Right ventricle myocardium superior (tissue), 1 donor: ENCODE results near the gene ZC2HC1C. TPM values are rescaled to one million over a fixed set of nuclear protein-coding genes. Genes with fewer than 3 reads are reported as not detected.
A peak's percentile ranks its signal among the peaks of the same experiment; 100 is the strongest.

Experiments
- ATAC-seq: fragments of 200-7000 bp; cut with Tn5 transposase; one replicate; pipeline ENCODE4 v1.9.1; 2020; ENCODE audit warnings: mild to moderate bottlenecking; ENCODE audit not compliant: poor library complexity
- DNase-seq: peaks from one replicate; pipeline ENCODE4 v3.0.0-alpha.2; 2020
- intact Hi-C: fragments of 100-400 bp; cut with DNase I; formaldehyde crosslinking; loops from one replicate; pipeline ENCODE4 v1.11.2; 2022
- long read RNA-seq: library from polyadenylated mRNA; unstranded; transcript quantifications from one replicate; pipeline ENCODE4 v2.0.0, GENCODE V29; 2021
- total RNA-seq: library from RNA; stranded (reverse); fragmentation: NEBNext Ultra II Directional; extraction: Animal tissue kit (Norgen Biotek cat#: 25700); gene quantifications from one replicate; pipeline ENCODE4 v1.2.1, GENCODE V29; 2021
- donor health status: DM: no; HTN: yes; CAD: no; lungs with severe emphysema.

Gene ZC2HC1C, protein sequence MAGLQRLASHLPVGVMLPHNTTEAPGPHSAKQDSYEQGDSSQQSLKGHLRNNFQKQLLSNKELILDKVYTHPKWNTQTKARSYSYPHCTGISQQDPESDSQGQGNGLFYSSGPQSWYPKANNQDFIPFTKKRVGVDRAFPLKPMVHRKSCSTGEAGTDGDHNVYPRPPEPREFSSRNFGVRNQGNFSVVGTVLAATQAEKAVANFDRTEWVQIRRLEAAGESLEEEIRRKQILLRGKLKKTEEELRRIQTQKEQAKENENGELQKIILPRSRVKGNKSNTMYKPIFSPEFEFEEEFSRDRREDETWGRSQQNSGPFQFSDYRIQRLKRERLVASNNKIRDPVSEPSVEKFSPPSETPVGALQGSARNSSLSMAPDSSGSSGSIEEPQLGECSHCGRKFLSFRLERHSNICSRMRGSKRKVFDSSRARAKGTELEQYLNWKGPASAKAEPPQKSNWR
- total RNA-seq, result 11.3 TPM
- long read RNA-seq, full-length matches to known transcripts, result 17 of 26 reads
- long read RNA-seq, partial matches to known transcripts, result 3 of 26 reads
- long read RNA-seq, other reads (novel, unspliced or antisense), result 6 of 26 reads

DNA sequence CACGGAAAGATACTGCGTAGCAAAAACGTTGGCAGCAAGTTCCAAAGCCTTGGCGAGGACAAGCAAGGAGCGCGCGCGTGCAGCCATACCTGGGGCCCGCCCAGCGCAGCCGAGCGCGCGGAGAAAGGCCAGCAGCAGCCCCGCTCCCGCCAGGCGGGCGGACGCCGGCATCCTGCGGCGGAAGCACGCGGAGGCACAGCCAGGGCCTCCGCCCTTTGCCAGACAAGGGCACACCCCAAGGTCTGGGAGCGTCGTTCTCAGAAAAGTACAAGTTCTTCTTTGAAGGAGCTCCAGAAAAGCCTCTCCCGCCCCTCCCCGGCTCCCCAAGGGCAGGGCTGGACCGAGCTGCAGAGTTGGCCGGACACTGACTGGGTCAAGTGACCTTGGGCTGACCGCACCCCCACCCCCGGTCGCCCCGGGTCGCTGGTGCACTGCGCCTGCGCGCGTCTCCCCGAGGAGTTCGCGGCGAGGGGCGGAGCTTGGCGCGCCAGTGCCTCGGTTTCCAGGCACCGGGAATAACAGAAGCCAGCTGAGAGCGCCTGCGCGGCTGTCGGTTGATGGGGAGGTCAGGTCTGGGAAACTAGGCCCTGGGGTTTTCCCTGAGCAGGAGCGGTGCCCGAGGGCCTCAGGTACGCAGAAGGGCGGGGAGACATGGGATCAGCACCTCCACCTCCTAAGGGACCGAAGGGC lies at the start of gene ZC2HC1C:
Gene ZC2HC1C, plus strand, starts transcription at position 521 of the 690 bp plus-strand sequence. CDS start 933 bp downstream, outside the sequence.
- DNase-seq (peak; percentile 98), ATAC-seq (peak; percentile 96)
- intact Hi-C loops, result no loop called here

DNA sequence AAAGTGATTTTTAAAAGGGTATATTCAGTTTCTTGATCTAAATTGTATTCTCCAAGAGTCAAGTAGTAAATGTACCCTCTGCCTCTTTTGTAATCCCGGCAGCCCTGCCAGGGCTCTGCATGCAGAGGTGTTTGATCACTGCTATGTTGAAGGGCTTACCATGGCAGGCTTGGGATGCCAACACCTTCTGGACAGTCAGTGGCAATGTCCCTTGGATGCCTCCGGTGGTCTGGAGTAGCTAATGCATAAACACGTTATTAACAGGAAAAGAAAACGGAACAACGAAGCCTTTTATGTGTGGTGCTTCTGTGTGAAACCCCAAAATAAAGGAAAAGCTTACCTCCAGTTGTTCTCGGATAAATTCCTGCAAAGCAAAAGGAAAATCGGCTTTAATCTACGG lies 46.8 kb upstream of the ZC2HC1C start:
- DNase-seq, result peak; percentile 73
- intact Hi-C loops, result no loop called here
- peak; percentile 95 for ATAC-seq

DNA sequence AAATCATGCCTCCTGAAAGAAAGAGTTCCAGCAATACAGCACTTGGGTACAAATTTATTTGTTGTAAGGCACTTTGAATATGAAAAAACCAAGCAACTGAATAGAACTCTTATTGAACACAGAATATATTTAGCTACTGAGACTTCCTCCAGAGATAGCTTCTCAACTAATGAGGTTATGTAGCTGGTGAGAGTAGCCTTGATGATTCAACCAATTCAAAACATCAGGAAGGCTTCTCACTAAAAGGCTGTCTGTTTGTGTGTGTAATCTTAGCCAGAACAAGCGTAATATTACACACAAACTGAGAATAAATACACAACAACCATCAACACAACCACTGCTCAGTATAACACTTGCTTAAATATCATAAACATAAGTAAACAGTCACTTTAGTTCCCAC lies 46.3 kb upstream of the ZC2HC1C start:
- ATAC-seq, result peak; percentile 24
- no peak for DNase-seq
- intact Hi-C loops, result no loop called here

DNA sequence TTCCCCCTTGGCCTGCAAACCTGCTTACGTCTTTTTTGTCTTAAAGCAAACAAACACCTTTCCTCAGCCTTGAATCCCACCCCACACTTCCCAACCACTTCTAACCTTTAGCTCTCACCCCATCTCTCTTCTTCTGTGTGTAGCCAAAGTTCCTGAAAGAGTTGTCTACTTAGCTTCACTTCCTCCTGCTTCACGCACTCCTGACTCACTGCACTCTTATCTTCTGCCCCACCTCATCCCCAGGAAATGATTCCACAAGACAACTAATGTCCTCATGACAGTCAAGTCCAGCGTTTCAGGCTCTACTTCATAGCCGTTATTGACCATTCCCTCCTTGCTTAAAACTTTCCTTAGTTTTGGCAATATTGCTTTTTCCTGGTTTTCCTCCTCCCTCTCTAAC lies 44.4 kb upstream of the ZC2HC1C start:
- no peak for ATAC-seq
- no peak for DNase-seq
- intact Hi-C loops, result no loop called here

DNA sequence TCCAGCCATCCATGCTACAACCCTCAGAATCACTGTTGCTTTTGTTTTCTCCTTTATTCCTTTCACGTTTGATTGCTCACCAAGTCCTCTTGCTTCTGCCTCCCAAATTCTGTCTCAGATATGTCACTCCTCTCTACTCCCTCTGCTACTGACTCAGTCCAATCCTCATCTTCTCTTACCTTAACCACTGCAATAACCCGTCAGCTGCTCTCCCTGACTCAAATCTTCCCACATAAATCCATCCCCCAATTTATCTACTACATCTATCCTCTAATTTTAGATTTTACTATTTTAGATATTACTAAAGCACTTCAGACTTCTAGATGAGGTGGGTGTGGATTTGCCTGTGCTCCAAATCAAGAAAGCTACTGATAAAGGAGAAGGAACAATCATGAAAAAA lies 43.6 kb upstream of the ZC2HC1C start:
- intact Hi-C loops, result no loop called here
- no peak for DNase-seq
- no peak for ATAC-seq

DNA sequence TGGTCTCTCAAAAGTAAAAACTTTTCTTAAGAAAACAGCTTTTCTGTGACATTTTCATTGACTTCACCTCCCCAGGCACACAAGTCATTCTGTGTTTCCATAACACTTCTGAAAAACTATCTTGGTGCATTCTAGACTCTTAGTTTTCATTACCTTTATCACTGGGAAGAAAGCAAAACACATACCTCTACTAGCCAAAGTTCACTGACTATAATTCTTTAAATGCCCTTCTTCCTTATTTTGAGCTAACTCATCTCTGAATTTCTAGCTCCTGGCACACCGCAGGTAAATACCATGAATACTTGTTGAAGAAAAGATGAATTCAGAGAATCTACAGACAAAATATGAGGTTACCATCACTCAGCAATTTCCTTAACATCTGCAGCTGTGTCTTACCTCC lies 39.3 kb upstream of the ZC2HC1C start:
- no peak for ATAC-seq
- intact Hi-C loops, result no loop called here
- no peak for DNase-seq

DNA sequence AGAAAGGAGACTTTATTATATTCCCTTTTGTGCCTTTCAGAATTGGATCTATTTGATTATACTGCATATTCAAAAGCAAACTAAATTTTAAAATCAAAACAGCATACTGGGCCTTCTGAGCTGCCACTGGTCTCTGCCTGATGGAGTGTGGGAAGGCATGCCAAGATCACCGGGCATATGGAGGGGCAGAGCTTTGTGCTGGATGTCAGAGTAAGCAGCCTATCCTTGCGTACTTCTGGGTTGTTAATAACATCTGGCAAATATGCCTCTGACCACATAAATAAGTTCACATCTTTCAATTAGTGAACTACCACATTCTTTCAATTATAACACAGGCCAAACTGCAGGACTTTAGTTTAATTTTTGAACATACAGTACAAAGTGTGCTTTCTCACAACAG lies 36.5 kb upstream of the ZC2HC1C start:
- intact Hi-C loops, result no loop called here
- ATAC-seq, result no peak

DNA sequence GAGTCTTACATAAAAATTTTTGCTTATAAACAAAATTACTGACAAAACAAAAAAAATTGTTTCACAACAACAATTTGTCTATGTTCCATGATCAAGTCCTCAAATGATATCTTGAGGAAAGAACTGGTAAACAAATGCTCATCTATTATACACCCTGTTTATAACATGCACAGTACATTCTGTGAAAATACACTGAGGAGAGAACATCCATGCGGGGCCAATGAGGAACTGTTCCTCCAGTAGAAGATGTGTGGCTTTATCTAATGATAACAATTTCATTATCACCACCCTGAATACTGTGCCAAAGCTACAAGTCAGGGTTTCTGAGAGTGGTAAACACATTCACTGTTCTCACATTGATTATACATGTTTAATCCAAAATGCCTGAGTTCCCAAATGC lies 28.9 kb upstream of the ZC2HC1C start:
- intact Hi-C loops, result no loop called here
- ATAC-seq (no peak), DNase-seq (no peak)

More for the DNA sequence above, 36.5 kb upstream of the ZC2HC1C start:
- DNase-seq, result no peak

DNA sequence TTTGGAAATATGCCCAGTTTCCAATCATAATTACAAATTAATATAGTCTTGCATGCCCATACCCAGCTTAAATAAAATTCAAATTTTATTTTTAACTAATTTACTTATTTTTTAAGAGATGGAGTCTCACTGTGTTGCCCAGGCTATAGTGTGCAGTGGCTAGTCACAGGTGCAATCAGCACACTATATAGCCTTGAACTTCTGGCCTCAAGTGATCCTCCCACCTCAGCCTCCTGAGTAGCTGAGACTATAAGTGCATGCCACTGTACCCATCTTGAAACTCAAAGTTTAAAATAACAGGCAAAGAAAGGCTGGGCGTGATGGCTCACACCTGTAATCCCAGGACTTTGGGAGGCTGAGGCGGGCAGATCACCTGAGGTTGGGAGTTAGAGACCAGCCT lies 28.5 kb upstream of the ZC2HC1C start:
- DNase-seq (no peak), ATAC-seq (no peak)
- intact Hi-C loops, result no loop called here

DNA sequence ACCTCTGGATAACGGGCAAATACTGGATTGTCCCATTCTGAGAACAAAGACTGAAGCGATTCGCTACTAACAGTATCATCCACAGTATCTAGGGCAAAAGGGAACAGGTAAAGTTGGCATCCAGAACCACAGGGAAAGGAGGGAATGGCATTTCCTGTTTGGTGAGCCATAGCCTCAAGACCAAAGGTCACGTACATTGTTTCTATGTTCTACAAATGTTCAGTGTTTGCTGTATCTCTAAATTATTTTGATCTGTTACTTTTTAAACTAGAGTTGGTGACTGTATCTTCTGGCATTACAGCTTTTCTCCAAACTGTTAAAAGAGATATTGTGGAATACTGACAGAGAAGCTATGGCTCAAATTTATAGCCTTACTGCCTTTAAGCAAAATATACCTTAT lies 27.8 kb upstream of the ZC2HC1C start:
- no peak for DNase-seq
- intact Hi-C loops, result no loop called here
- no peak for ATAC-seq

DNA sequence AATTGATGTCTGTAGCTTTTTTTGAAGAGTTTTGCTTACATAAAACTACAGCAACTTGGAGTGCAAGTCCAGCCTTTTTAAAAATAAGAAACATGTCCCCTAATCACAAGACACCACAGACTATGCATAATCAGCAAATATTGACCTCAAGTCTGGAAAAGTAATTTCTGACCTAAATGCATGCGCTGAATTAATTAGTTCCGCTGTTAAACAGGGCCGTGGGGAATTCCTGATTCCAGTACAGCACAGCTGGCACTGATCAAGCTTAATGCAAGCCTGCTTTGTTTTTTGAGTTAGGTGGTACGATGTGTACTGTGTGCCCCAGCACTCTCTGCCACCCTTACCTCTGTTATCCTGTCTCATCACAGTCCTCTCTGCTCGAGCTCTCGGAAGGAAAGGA lies 27.4 kb upstream of the ZC2HC1C start:
- DNase-seq (no peak), ATAC-seq (no peak)
- intact Hi-C loops, result no loop called here

DNA sequence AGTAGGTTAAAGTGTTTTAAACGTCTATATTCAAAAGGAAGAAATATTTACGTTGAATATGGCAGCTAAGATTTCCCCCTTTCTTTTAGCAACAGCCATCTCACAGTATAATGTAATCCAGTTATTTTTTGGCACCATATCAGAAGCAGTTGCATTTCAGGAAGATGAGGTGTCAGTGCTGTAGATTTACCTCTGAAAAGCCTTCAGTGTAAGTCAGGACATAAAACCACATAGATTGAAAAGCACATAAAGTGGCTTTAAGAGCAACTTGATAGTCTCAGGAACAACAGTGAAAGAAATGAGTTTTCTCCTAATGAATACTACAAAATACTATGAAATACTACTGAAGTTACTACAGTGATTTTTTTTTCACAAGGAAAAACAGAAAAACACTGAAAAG lies 25.1 kb upstream of the ZC2HC1C start:
- no peak for DNase-seq
- intact Hi-C loops, result no loop called here
- no peak for ATAC-seq

DNA sequence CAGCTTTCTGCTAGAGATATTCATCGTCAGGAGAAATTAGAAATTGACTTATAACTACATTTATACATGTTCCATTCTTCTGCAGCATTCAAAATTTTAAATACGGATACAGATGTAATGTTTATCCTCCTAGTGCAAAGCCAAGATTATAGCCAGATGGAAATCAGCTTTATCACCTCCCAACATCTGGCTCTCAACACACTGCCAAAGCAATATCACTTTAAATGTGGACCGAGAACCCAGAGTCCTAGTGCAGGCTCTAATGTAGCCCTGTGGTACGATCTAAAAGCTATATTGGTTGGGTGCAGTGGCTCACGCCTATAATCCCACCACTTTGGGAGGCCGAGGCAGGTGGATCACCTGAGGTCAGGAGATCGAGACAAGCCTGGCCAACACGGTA lies 24.7 kb upstream of the ZC2HC1C start:
- ATAC-seq, result no peak
- intact Hi-C loops, result no loop called here
- no peak for DNase-seq

DNA sequence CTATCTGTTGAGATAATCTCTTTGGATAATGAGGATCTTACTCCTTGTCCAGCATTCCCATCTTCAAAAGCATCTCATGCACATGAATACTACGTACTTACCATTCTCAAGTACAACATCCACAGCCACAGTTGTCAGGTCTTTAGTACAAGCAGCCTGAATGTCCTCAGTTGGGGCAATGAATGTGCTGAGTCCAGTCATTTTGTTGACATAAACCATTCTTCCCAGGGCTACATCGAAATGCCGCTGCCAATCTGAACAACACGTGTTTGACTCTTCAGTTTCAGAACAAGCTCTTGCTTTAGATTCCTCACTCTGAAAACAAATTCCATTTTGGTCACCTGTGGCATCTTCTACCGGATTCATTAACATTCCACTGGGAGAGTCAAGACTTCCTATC lies 23.2 kb upstream of the ZC2HC1C start:
- DNase-seq (no peak), ATAC-seq (no peak)
- intact Hi-C loops, result no loop called here

DNA sequence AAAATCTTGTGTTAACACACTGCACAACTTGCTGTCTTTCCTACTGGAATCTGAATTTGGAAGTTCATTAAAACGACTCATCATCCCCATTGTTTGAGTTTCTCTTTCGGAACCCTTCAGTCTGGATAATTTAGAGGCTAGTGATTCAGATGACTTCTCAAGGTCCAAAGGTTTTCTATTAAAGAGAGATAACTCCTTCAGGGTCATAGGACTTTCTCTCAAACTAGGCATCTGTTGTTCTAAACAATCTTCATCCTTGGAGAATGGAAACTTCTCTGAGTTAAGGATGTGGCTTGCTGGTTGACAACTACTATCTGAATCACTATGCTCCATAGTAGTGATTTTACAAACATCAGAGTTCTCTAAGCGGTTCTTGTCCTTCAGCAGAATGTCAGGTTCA lies 22.5 kb upstream of the ZC2HC1C start:
- intact Hi-C loops, result no loop called here
- DNase-seq (no peak), ATAC-seq (no peak)

DNA sequence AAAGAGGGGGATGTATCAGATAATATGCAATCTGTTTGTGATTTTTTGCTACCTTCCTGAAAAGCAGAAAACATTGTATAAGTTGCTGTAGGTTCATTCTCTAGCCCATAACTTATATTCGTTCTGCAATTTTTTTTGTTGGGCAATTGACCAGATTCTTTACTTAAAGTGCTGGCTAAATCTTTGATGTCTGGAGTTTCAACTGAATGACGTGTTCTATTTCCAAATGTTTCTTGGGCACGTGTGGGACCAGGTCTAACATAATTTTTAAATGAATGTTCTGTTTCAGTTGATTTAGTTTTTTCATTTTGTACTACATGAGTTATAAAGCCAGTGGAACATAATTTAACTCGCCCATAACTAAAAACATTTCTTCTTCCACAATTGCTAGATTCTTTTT lies 21.9 kb upstream of the ZC2HC1C start:
- ATAC-seq, result no peak
- no peak for DNase-seq

DNA sequence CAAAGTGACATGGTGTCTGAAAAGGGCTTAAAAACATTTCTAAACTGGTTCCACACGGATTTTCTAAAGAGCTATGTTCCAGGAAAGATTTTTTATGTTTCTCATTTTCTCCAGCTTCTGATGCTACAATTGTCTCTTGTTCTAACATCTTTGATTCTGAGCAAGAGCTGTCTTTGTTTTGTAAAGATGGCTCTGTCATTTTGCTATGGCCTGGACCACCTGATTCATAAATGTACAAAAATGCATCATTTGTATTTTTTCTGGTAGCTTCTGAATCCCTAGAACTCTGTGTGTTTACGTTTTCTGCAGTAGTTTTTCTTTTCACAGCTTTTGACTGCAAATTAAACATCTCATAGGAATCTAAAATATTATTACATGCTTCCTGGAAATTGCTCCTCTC lies 21.3 kb upstream of the ZC2HC1C start:
- intact Hi-C loops, result no loop called here
- no peak for DNase-seq
- no peak for ATAC-seq

More for the DNA sequence above, 21.9 kb upstream of the ZC2HC1C start:
- intact Hi-C loops, result no loop called here

DNA sequence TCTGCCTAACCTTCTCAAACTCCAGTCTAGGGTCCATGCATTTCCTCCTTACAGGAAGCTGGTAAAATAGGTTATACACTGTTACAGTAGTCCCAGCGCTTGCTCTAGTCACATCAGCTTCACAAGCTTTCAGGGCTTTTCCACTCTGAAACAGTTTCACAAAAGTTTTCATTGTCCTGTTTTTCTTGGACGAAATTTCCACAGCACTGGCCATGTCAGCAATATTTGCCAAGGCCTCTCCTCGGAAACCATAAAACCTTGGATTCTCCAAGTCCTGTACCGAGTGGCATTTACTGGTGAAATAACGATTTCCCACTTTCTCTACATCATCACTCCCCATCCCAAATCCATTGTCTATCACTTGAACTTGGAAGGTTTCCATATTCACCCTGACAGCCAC lies 20.3 kb upstream of the ZC2HC1C start:
- no peak for DNase-seq
- intact Hi-C loops, result no loop called here
- ATAC-seq, result peak; percentile 23

DNA sequence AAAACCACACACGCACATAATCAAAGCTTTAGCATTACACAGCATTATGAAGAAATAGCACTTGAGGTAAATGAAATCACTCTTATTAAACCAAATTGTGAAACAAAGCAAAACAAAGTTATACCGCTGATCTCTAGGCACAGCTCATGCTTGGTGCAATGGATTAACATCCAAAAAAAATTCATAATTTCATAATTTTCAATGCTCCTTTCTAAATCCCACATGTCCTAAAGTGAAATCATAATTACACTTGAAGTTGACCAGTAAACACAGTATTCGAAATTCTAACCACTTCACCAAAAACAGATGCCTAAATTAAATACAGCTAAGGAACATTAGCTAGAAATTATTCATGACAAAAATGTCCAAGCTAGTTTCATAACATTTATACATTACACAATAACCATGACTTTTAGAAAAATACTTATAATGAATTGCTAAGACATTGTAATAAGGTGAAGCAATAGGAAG lies 19.7 kb upstream of the ZC2HC1C start:
- no peak for DNase-seq
- ATAC-seq, result peak; percentile 9
- intact Hi-C loops, result no loop called here
